Measurements from ENCODE around the gene HBD. TPM values are rescaled to one million over a fixed set of nuclear protein-coding genes. Genes with fewer than 3 reads are reported as not detected.

The HBD gene
- total RNA-seq, 1 donor from 2014 or later = not detected

DNA sequence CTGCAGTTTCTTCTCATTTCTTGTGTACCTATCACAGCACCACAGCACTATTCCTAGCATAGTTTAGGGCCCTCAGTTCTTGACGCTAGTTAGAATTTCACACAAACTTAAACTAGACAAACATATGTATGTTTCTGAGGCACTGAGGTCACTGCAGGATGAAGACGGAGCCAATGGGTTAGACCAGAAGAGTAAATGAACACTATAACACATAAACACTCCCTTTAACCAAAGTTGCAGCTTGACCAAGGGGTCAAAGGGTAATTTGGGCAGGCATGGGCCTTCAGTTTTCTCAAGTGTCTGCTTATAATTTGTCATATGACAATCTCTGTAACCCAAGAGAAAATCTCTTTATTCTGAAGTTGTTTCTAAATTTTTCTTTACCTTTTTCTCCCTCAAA lies 48.3 kb upstream of the HBD start:
- H3K27ac Mint-ChIP-seq (ENCODE audit: unreplicated experiment) = no peak overlapping the region
- H3K9me3 ChIP-seq (ENCODE audit: insufficient read depth, low read depth, low read length) = no peaks in the 10 kb centered on the region
- no peak overlapping the region for H2AFZ ChIP-seq (ENCODE audit: low read depth, low read length)
- H3K36me3 Mint-ChIP-seq (ENCODE audit: low read depth, unreplicated experiment) = no peaks in the 10 kb centered on the region
- no peak overlapping the region for H3K4me3 Mint-ChIP-seq (ENCODE audit: unreplicated experiment)
- H3K4me1 Mint-ChIP-seq (ENCODE audit: low read depth, unreplicated experiment) = peaks cover 15% of the 10 kb centered on the region
- no peaks in the 10 kb centered on the region for H3K79me2 ChIP-seq (ENCODE audit: insufficient read depth, low read length)
- no peak overlapping the region for H3K4me3 ChIP-seq (ENCODE audit: insufficient read depth, low read depth, low read length)
- H3K9me3 Mint-ChIP-seq (ENCODE audit: unreplicated experiment) = no peaks in the 10 kb centered on the region
- H3K4me1 ChIP-seq (ENCODE audit: insufficient read depth, low read length) = peaks cover 8% of the 10 kb centered on the region
- DNase-seq (ENCODE audit: low read depth) (no peak), FAIRE-seq (no peak)
- TF ChIP-seq EZH2 (IDR thresholded peaks at IDR 0.05; ENCODE audit: insufficient read depth, low read length) = no peak
- TF ChIP-seq, protein P1, sequence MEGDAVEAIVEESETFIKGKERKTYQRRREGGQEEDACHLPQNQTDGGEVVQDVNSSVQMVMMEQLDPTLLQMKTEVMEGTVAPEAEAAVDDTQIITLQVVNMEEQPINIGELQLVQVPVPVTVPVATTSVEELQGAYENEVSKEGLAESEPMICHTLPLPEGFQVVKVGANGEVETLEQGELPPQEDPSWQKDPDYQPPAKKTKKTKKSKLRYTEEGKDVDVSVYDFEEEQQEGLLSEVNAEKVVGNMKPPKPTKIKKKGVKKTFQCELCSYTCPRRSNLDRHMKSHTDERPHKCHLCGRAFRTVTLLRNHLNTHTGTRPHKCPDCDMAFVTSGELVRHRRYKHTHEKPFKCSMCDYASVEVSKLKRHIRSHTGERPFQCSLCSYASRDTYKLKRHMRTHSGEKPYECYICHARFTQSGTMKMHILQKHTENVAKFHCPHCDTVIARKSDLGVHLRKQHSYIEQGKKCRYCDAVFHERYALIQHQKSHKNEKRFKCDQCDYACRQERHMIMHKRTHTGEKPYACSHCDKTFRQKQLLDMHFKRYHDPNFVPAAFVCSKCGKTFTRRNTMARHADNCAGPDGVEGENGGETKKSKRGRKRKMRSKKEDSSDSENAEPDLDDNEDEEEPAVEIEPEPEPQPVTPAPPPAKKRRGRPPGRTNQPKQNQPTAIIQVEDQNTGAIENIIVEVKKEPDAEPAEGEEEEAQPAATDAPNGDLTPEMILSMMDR (IDR thresholded peaks at IDR 0.05; ENCODE audit: insufficient read depth, low read depth, low read length) = no peak
- no peaks in the 10 kb centered on the region for H3K27me3 Mint-ChIP-seq (ENCODE audit: low read depth, unreplicated experiment)
- no peak overlapping the region for H3K9ac ChIP-seq (ENCODE audit: low read length)
- H4K20me1 ChIP-seq (ENCODE audit: insufficient read depth, low read length) = no peaks in the 10 kb centered on the region
- H3K27ac ChIP-seq (ENCODE audit: low read depth, low read length) = no peak overlapping the region
- H3K4me2 ChIP-seq (ENCODE audit: low read length) = no peak overlapping the region
- no peaks in the 10 kb centered on the region for H3K27me3 ChIP-seq (ENCODE audit: insufficient read depth, low read length)
- H3K36me3 ChIP-seq (ENCODE audit: insufficient read depth, low read length) = no peaks in the 10 kb centered on the region

DNA sequence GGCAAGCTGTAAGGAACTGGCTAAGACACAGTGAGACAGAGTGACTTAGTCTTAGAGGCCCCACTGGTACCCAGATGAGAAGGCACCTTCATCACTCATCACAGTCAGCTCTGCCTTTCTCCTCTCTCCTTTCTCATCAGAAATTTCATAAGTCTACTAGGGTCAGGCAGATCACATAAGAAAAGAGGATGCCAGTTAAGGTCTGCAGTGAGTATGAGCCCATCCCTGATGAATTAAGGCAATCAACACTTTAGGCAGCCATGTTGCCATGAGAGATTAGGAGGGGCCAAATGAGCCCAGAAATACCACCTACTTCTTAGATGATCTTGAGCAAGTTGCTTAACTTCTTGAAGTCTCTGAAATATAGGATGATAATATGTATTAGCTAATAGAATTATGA lies 47.3 kb upstream of the HBD start:
- TF ChIP-seq, protein P1 (IDR thresholded peaks at IDR 0.05; ENCODE audit: insufficient read depth, low read depth, low read length) = no peak
- no peak for TF ChIP-seq EZH2 (IDR thresholded peaks at IDR 0.05; ENCODE audit: insufficient read depth, low read length)
- no peaks in the 10 kb centered on the region for H3K27me3 Mint-ChIP-seq (ENCODE audit: low read depth, unreplicated experiment)
- peaks cover 8% of the 10 kb centered on the region for H3K4me1 ChIP-seq (ENCODE audit: insufficient read depth, low read length)
- DNase-seq (ENCODE audit: low read depth) (no peak), FAIRE-seq (no peak)
- H3K4me3 ChIP-seq (ENCODE audit: insufficient read depth, low read depth, low read length) = no peak overlapping the region
- H3K79me2 ChIP-seq (ENCODE audit: insufficient read depth, low read length) = no peaks in the 10 kb centered on the region
- no peaks in the 10 kb centered on the region for H3K27me3 ChIP-seq (ENCODE audit: insufficient read depth, low read length)
- peaks cover 15% of the 10 kb centered on the region for H3K4me1 Mint-ChIP-seq (ENCODE audit: low read depth, unreplicated experiment)
- no peak overlapping the region for H2AFZ ChIP-seq (ENCODE audit: low read depth, low read length)
- no peak overlapping the region for H3K4me3 Mint-ChIP-seq (ENCODE audit: unreplicated experiment)
- H3K4me2 ChIP-seq (ENCODE audit: low read length) = no peak overlapping the region
- no peaks in the 10 kb centered on the region for H3K36me3 Mint-ChIP-seq (ENCODE audit: low read depth, unreplicated experiment)
- H3K9me3 Mint-ChIP-seq (ENCODE audit: unreplicated experiment) = no peaks in the 10 kb centered on the region
- no peaks in the 10 kb centered on the region for H4K20me1 ChIP-seq (ENCODE audit: insufficient read depth, low read length)
- H3K27ac Mint-ChIP-seq (ENCODE audit: unreplicated experiment) = no peak overlapping the region
- H3K9me3 ChIP-seq (ENCODE audit: insufficient read depth, low read depth, low read length) = no peaks in the 10 kb centered on the region
- no peaks in the 10 kb centered on the region for H3K36me3 ChIP-seq (ENCODE audit: insufficient read depth, low read length)
- H3K9ac ChIP-seq (ENCODE audit: low read length) = no peak overlapping the region
- H3K27ac ChIP-seq (ENCODE audit: low read depth, low read length) = no peak overlapping the region

DNA sequence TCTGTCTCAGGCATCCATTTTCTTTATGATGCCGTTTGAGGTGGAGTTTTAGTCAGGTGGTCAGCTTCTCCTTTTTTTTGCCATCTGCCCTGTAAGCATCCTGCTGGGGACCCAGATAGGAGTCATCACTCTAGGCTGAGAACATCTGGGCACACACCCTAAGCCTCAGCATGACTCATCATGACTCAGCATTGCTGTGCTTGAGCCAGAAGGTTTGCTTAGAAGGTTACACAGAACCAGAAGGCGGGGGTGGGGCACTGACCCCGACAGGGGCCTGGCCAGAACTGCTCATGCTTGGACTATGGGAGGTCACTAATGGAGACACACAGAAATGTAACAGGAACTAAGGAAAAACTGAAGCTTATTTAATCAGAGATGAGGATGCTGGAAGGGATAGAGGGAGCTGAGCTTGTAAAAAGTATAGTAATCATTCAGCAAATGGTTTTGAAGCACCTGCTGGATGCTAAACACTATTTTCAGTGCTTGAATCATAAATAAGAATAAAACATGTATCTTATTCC lies 46.4 kb upstream of the HBD start:
- Mint-ChIP-seq H3K36me3 (ENCODE audit: low read depth, unreplicated experiment) (no peaks in the 10 kb centered on the region), H3K27ac (ENCODE audit: unreplicated experiment) (peak overlapping the region; percentile 89), H3K4me1 (ENCODE audit: low read depth, unreplicated experiment) (peaks cover 16% of the 10 kb centered on the region), H3K27me3 (ENCODE audit: low read depth, unreplicated experiment) (no peaks in the 10 kb centered on the region), H3K4me3 (ENCODE audit: unreplicated experiment) (no peak overlapping the region), H3K9me3 (ENCODE audit: unreplicated experiment) (no peaks in the 10 kb centered on the region)
- Histone ChIP-seq H2AFZ (ENCODE audit: low read depth, low read length) (no peak overlapping the region), H3K4me1 (ENCODE audit: insufficient read depth, low read length) (peaks cover 8% of the 10 kb centered on the region), H3K4me3 (ENCODE audit: insufficient read depth, low read depth, low read length) (no peak overlapping the region), H3K9me3 (ENCODE audit: insufficient read depth, low read depth, low read length) (no peaks in the 10 kb centered on the region), H3K27ac (ENCODE audit: low read depth, low read length) (peak overlapping the region; percentile 46), H3K27me3 (ENCODE audit: insufficient read depth, low read length) (no peaks in the 10 kb centered on the region), H3K9ac (ENCODE audit: low read length) (no peak overlapping the region), H4K20me1 (ENCODE audit: insufficient read depth, low read length) (no peaks in the 10 kb centered on the region), H3K36me3 (ENCODE audit: insufficient read depth, low read length) (no peaks in the 10 kb centered on the region), H3K79me2 (ENCODE audit: insufficient read depth, low read length) (no peaks in the 10 kb centered on the region), H3K4me2 (ENCODE audit: low read length) (peak overlapping the region; percentile 47)
- FAIRE-seq (peak; percentile 52), DNase-seq (ENCODE audit: low read depth) (peak; percentile 97)
- TF ChIP-seq, protein P1 (IDR thresholded peaks at IDR 0.05; ENCODE audit: insufficient read depth, low read depth, low read length) = no peak
- TF ChIP-seq EZH2 (IDR thresholded peaks at IDR 0.05; ENCODE audit: insufficient read depth, low read length) = no peak
